Measurements from ENCODE around the gene MROH9. TPM values are rescaled to one million over a fixed set of nuclear protein-coding genes. Genes with fewer than 3 reads are reported as not detected.
A peak's percentile ranks its signal among the peaks of the same experiment; 100 is the strongest.

MROH9 gene
- polyA plus RNA-seq, 3 donors, result not detected

GRCh38 chr1:171113382-171113781 lies 178.0 kb downstream of the MROH9 start:
- H3K79me2 ChIP-seq (ENCODE audit: insufficient read depth, low read length), result no peaks in the 10 kb centered on the region
- H3K9me3 ChIP-seq (replicated peaks in 1 of 2; ENCODE audit: control insufficient read depth in 1 of 2, insufficient read depth in 1 of 2, low read length in 2 of 2), result no peaks in the 10 kb centered on the region
- H2AFZ ChIP-seq (ENCODE audit: insufficient read depth, low read depth, low read length, poor library complexity, severe bottlenecking), result no peak overlapping the region
- no peak overlapping the region for H3K27ac ChIP-seq (ENCODE audit: low read depth in 1 of 2, low read length in 2 of 2)
- no peaks in the 10 kb centered on the region for H3K4me1 ChIP-seq (ENCODE audit: control insufficient read depth in 1 of 2, insufficient read depth in 2 of 2, low read length in 2 of 2)
- intact Hi-C loops (cut with micrococcal nuclease), result no loop called here
- H3K4me3 ChIP-seq (replicated peaks in 1 of 3; ENCODE audit: low read depth in 2 of 3, low read length in 3 of 3), result no peak overlapping the region
- H3K36me3 ChIP-seq (replicated peaks in 1 of 2; ENCODE audit: control insufficient read depth in 1 of 2, insufficient read depth in 2 of 2, low read length in 2 of 2), result no peaks in the 10 kb centered on the region
- TF ChIP-seq CTCF (IDR thresholded peaks at IDR 0.05), result no peak
- H3K9ac ChIP-seq (ENCODE audit: insufficient read depth, low read length, poor library complexity, severe bottlenecking), result no peak overlapping the region
- H3K4me2 ChIP-seq (replicated peaks; ENCODE audit: extremely low read depth, low read length, poor library complexity, severe bottlenecking), result no peak overlapping the region
- Mint-ChIP-seq H3K36me3 (no peaks in the 10 kb centered on the region), H3K27ac (peak overlapping the region in 1 of 7 donors; percentile 3), H3K27me3 (ENCODE audit: low read depth in 3 of 3) (no peaks in the 10 kb centered on the region), H3K4me3 (peak overlapping the region in 1 of 2 donors; percentile 7), H3K4me1 (no peaks in the 10 kb centered on the region), H3K9me3 (peaks cover 0 to 5% (median 0%) of the 10 kb centered on the region in 7 donors)
- no peaks in the 10 kb centered on the region for H4K20me1 ChIP-seq (ENCODE audit: insufficient read depth, low read length)
- DNase-seq, result no peak
- 67% methylated on average over 1 of the region's 3 CpGs for WGBS (ENCODE audit: insufficient coverage)
- H3K27me3 ChIP-seq (ENCODE audit: control insufficient read depth in 2 of 2, insufficient read depth in 2 of 2, low read length in 2 of 2), result no peaks in the 10 kb centered on the region

Small RNAs within 50 kb of the gene (small RNA-seq; reads per million reads assigned to genes)
- gene MIR1295A (ENCODE audit: insufficient read length, low read depth), result not detected

Other genes starting within 250 kb of the MROH9 start
- not detected for gene FMO3, start 155.4 kb downstream of the MROH9 start, polyA plus RNA-seq
- gene FMO2, start 249.8 kb downstream of the MROH9 start, polyA plus RNA-seq, result not detected